Measurements from ENCODE around the gene TXLNB.
"Not testable (repeated sequence)": the region's sequence is repeated elsewhere in the genome, so short reads cannot be mapped to it uniquely, and the experiment has no call there.

Gene TXLNB

DNA sequence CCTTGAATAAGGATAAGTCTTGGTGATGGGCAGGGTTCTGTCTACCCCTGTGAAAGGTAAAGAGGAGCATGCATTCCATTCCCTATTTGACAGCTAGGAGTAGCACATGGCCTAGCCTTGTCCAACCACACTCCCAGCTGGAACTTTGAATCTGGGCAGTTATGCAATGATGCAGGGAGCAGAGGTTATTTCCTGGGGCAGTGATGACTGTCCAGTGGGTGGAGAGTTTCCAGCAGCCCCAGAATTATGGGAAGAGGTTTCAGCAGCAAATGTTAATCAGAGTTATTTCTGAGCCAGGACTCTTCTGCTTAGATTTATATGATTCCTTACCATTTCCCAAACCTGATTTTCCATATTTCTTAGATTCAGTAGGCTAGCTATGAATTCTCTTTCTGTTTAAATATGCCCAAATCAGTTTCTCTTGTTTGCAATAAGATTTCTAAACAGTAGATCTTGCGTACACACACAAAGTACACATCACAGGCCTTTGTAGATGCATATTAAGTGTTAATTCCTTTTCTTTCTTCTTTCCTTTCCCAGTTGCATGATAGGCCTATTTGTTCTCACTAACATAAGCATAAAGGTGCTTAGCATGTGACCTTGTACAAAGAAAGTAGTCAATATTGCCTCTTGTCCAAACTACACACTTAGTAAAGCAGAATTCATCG, 17.3 kb upstream of the TXLNB start:
- H3K9me3 ChIP-seq (ENCODE audit: control insufficient read depth, low read length), result no peaks in the 10 kb centered on the region
- H3K27ac ChIP-seq (ENCODE audit: low read depth, low read length, severe bottlenecking), result no peak overlapping the region
- H3K4me3 ChIP-seq (ENCODE audit: extremely low read depth, insufficient read depth, low read length, poor library complexity, severe bottlenecking), result no peak overlapping the region
- WGBS, 2 experiments (ENCODE audit: insufficient coverage in 2 of 2), result 67 to 83% methylated on average over 1 of the region's 2 CpGs
- no peaks in the 10 kb centered on the region for H3K4me1 ChIP-seq (ENCODE audit: control insufficient read depth, insufficient read depth, low read length, poor library complexity, severe bottlenecking)
- H3K36me3 ChIP-seq (ENCODE audit: control insufficient read depth, insufficient read depth, low read length), result no peaks in the 10 kb centered on the region

DNA sequence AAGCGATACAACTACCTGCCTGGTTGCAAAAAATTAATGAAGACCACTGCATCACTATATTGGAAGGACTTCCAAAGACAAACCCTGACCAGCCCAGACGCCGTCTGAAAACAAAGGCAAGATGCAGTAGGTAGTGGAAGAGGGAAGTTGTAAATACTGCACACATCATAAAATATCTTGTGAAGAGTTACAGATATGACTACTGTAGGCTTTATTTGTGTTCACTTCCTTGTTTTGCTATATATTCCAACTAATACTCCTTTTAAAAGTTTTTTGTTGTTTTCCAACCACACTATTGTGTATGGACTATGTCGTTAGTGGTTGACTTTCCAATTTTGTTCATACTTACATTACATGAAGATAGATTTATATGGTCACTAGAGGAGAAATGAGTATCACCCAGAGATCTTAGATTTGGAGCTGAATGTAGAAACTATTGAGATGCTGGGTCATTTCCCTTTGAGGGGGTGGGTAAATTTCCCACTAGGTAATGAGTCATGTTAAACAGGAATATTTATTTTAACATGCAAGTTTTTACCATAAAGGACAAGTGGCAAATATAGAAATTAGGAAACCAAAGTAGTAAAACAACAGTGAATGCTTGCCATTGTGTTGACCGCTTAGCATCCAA, 16.6 kb upstream of the TXLNB start:
- WGBS, 2 experiments (ENCODE audit: insufficient coverage in 2 of 2), result 100% methylated on average over 1 to 2 of the region's 5 CpGs
- Histone ChIP-seq H3K27ac (ENCODE audit: low read depth, low read length, severe bottlenecking) (no peak overlapping the region), H3K36me3 (ENCODE audit: control insufficient read depth, insufficient read depth, low read length) (no peaks in the 10 kb centered on the region), H3K4me1 (ENCODE audit: control insufficient read depth, insufficient read depth, low read length, poor library complexity, severe bottlenecking) (no peaks in the 10 kb centered on the region), H3K9me3 (ENCODE audit: control insufficient read depth, low read length) (no peaks in the 10 kb centered on the region), H3K4me3 (ENCODE audit: extremely low read depth, insufficient read depth, low read length, poor library complexity, severe bottlenecking) (no peak overlapping the region)

DNA sequence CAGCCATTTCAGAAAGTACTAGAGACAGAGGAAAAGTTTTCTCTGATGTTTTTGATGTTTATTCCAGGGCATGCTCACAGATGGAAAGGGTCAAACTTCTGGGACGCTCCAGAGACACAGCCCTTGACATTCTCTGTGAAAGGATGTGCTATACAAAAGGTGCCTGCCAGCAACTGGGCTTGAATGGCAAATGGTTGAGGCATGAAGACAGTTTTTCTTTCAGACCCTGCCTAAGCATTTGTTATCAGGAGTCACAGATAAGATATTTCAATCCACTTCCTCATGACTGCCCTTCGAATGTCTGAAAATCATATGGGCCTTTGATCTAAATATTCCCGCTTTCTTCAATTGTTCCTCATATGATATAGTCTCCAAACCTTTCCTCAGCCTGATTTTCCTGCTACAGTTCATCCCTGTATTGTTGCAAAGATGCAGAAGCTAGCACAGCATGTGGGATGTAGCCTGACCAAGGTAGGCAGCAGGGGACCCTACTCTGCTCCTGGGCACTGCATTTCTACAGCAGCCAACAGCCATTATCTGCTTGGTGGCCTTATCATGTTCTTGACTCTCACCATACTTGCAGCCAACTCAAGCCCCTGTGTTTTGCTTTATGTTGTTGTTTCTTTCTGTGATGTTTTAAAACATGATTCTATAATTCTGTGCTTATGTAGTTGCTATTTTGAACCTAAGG, 14.6 kb upstream of the TXLNB start:
- 84 to 87% methylated on average over 3 of the region's 3 CpGs for WGBS, 2 experiments (ENCODE audit: insufficient coverage in 2 of 2)
- Histone ChIP-seq H3K36me3 (ENCODE audit: control insufficient read depth, insufficient read depth, low read length) (no peaks in the 10 kb centered on the region), H3K27ac (ENCODE audit: low read depth, low read length, severe bottlenecking) (no peak overlapping the region), H3K9me3 (ENCODE audit: control insufficient read depth, low read length) (no peaks in the 10 kb centered on the region), H3K4me1 (ENCODE audit: control insufficient read depth, insufficient read depth, low read length, poor library complexity, severe bottlenecking) (no peaks in the 10 kb centered on the region), H3K4me3 (ENCODE audit: extremely low read depth, insufficient read depth, low read length, poor library complexity, severe bottlenecking) (no peak overlapping the region)

DNA sequence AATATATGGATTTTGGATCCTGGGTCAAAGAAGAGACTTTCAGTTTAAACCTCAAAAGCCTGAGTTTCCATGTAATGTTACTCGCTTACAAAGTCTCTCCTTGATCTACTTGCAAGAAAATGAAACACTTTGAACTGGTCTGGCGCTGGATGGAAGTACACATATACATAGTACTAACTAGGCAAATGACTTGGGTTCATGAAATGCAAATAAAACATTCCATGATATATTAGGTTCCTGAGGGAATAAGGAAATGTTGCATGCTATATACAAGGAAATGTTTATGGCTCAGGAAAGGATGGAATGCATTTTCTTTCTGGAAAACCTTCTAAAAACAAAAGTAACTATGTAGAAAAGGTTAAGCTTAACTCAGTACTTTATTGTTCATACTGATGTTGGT, 11.4 kb upstream of the TXLNB start:
- Histone ChIP-seq H3K4me1 (ENCODE audit: control insufficient read depth, insufficient read depth, low read length, poor library complexity, severe bottlenecking) (no peaks in the 10 kb centered on the region), H3K4me3 (ENCODE audit: extremely low read depth, insufficient read depth, low read length, poor library complexity, severe bottlenecking) (no peak overlapping the region), H3K36me3 (ENCODE audit: control insufficient read depth, insufficient read depth, low read length) (no peaks in the 10 kb centered on the region), H3K27ac (ENCODE audit: low read depth, low read length, severe bottlenecking) (no peak overlapping the region), H3K9me3 (ENCODE audit: control insufficient read depth, low read length) (no peaks in the 10 kb centered on the region)
- WGBS, 2 experiments (ENCODE audit: insufficient coverage in 2 of 2), result no CpG with 5 or more reads among the region's 2 CpGs

DNA sequence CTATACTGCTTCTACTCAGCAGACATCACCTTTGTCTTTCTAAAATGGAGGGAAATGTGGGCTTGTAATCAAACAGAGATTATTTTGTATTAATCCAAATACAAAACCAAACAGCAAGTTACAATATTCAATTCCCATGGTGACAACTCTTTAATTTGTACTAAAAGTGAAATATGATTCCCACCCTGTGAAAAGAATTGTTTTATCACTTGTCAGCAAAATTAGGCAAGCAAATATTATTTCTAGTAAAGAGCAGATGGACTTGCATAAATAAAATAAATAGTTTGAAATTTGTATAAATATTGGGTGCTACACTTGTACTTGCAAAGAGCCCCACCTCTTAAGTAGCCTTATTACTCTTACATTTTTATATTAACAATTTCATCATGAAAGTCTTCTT, 6.1 kb upstream of the TXLNB start:
- Histone ChIP-seq H3K4me1 (ENCODE audit: control insufficient read depth, insufficient read depth, low read length, poor library complexity, severe bottlenecking) (no peaks in the 10 kb centered on the region), H3K27ac (ENCODE audit: low read depth, low read length, severe bottlenecking) (no peak overlapping the region), H3K9me3 (ENCODE audit: control insufficient read depth, low read length) (no peaks in the 10 kb centered on the region), H3K4me3 (ENCODE audit: extremely low read depth, insufficient read depth, low read length, poor library complexity, severe bottlenecking) (no peak overlapping the region), H3K36me3 (ENCODE audit: control insufficient read depth, insufficient read depth, low read length) (no peaks in the 10 kb centered on the region)

DNA sequence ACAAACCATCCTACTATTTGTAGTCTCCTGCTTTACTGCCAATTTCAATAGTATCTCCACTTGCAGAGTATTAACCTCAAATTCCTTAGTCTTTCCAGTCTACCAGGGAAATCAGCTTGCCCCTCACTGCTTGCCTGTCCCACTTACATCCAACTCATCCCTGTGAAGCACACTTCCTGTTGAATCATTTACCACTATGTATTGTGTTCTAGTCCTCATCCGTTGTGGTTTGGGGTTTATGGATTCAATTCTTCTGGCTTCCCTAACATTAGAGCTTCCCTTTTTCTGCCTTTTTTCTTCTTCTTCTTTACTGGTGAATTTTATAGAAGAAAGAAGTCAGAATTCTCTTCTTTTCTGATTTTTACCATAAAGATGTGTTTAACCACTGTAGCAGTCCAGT, 5.1 kb upstream of the TXLNB start:
- H3K4me1 ChIP-seq (ENCODE audit: control insufficient read depth, insufficient read depth, low read length, poor library complexity, severe bottlenecking), result peaks cover 3% of the 10 kb centered on the region
- no CpG with 5 or more reads among the region's 1 CpG for WGBS, 2 experiments (ENCODE audit: insufficient coverage in 2 of 2)
- no peaks in the 10 kb centered on the region for H3K9me3 ChIP-seq (ENCODE audit: control insufficient read depth, low read length)
- H3K36me3 ChIP-seq (ENCODE audit: control insufficient read depth, insufficient read depth, low read length), result no peaks in the 10 kb centered on the region
- H3K4me3 ChIP-seq (ENCODE audit: extremely low read depth, insufficient read depth, low read length, poor library complexity, severe bottlenecking), result no peak overlapping the region
- H3K27ac ChIP-seq (ENCODE audit: low read depth, low read length, severe bottlenecking), result no peak overlapping the region

DNA sequence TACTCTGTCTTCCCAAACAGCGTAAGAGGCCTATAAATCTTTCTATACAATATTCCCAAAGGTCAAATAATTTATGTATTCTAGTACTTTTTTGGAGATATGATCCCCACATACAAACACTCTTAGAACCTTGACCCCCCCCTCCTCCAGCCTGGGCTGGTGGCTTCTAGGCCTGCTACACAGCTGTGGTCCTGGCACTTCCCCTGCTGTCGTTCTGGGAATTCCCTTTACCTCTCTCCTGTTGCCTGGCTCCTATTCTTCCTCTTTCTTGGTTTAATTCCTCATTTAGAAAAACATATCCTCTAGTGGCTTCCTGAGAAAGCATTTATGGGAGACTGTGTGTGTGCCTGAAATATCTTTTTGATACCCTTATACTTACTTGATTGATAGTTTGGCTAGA, 4.1 kb upstream of the TXLNB start:
- Histone ChIP-seq H3K36me3 (ENCODE audit: control insufficient read depth, insufficient read depth, low read length) (no peaks in the 10 kb centered on the region), H3K27ac (ENCODE audit: low read depth, low read length, severe bottlenecking) (no peak overlapping the region), H3K9me3 (ENCODE audit: control insufficient read depth, low read length) (no peaks in the 10 kb centered on the region), H3K4me3 (ENCODE audit: extremely low read depth, insufficient read depth, low read length, poor library complexity, severe bottlenecking) (no peak overlapping the region), H3K4me1 (ENCODE audit: control insufficient read depth, insufficient read depth, low read length, poor library complexity, severe bottlenecking) (peaks cover 9% of the 10 kb centered on the region)
- WGBS, 2 experiments (ENCODE audit: insufficient coverage in 2 of 2), result 86% methylated on average over 1 of the region's 2 CpGs; no CpG with 5 or more reads in 1 of the 2 experiments

DNA sequence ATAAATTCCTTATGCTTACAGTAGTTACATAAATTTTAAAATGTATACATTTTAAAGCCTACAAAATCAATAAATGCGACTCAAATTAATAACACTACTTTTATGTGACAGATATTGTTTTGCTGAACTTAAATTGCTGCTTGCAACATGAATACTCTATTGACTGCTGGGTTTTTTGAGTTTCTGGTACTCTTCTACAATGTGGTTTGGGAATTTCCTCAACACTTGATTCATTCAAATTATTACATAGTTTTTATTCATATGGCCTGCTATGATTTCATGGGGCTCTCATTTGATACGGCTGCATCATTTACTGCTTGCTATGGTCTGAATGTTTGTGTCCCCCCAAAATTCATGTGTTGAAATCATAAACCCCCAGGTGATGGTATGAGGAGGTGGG, 2.3 kb upstream of the TXLNB start:
- no peak overlapping the region for H3K4me3 ChIP-seq (ENCODE audit: extremely low read depth, insufficient read depth, low read length, poor library complexity, severe bottlenecking)
- H3K9me3 ChIP-seq (ENCODE audit: control insufficient read depth, low read length), result no peaks in the 10 kb centered on the region
- H3K36me3 ChIP-seq (ENCODE audit: control insufficient read depth, insufficient read depth, low read length), result no peaks in the 10 kb centered on the region
- H3K4me1 ChIP-seq (ENCODE audit: control insufficient read depth, insufficient read depth, low read length, poor library complexity, severe bottlenecking), result peaks cover 16% of the 10 kb centered on the region
- WGBS, 2 experiments (ENCODE audit: insufficient coverage in 2 of 2), result no CpG with 5 or more reads among the region's 2 CpGs
- H3K27ac ChIP-seq (ENCODE audit: low read depth, low read length, severe bottlenecking), result no peak overlapping the region

DNA sequence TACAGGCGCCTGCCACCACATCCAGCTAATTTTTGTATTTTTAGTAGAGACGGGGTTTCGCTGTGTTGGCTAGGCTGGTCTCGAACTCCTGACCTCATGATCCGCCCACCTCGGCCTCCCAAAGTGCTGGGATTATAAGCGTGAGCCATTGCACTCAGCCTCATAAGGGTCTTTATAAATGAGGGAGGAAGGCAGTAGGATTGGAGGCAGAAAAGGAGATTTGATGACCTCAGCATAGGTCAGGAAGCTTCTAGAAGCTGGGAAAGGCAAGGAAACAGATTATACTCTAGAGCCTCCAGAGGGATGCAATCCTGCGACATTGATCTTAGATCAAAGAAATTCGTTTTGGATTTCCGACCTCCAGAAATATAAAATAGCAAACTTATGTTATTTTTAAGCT, 1.4 kb upstream of the TXLNB start:
- not testable (repeated sequence) for H3K4me3 ChIP-seq (ENCODE audit: extremely low read depth, insufficient read depth, low read length, poor library complexity, severe bottlenecking); H3K36me3 ChIP-seq (ENCODE audit: control insufficient read depth, insufficient read depth, low read length); H3K27ac ChIP-seq (ENCODE audit: low read depth, low read length, severe bottlenecking); H3K9me3 ChIP-seq (ENCODE audit: control insufficient read depth, low read length)
- 82 to 92% methylated on average over 6 to 7 of the region's 10 CpGs for WGBS, 2 experiments (ENCODE audit: insufficient coverage in 2 of 2)
- peaks cover 16% of the 10 kb centered on the region for H3K4me1 ChIP-seq (ENCODE audit: control insufficient read depth, insufficient read depth, low read length, poor library complexity, severe bottlenecking)

DNA sequence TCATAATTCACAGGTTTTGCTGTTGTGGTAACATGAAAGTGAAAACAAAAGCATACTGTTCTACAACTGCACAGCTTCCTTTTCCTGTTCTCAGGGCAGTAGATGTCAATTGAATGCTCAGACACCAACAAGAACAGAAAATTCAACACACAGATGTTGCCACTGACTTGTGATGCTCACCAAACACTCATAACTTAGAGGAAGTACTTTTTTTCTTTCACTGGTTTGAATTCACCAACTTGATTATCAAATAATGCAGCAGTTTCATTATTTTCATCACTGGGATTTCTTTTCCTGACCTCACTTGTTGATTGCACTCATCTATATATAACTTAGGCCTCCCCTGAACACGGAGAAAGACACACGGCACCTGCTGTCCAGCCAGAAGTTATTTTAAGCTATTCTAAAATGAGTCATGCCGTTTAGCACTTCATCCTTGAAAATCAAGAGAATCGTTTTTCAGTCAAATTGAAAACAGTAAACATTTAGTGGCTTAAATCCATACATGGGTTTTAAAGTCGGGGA, 949 bp downstream of the TXLNB start:
- Histone ChIP-seq H3K9me3 (ENCODE audit: control insufficient read depth, low read length) (no peaks in the 10 kb centered on the region), H3K4me1 (ENCODE audit: control insufficient read depth, insufficient read depth, low read length, poor library complexity, severe bottlenecking) (peaks cover 16% of the 10 kb centered on the region), H3K27ac (ENCODE audit: low read depth, low read length, severe bottlenecking) (peak overlapping the region; percentile 59), H3K36me3 (ENCODE audit: control insufficient read depth, insufficient read depth, low read length) (no peaks in the 10 kb centered on the region), H3K4me3 (ENCODE audit: extremely low read depth, insufficient read depth, low read length, poor library complexity, severe bottlenecking) (no peak overlapping the region)
- 73 to 84% methylated on average over 3 of the region's 5 CpGs for WGBS, 2 experiments (ENCODE audit: insufficient coverage in 2 of 2)

DNA sequence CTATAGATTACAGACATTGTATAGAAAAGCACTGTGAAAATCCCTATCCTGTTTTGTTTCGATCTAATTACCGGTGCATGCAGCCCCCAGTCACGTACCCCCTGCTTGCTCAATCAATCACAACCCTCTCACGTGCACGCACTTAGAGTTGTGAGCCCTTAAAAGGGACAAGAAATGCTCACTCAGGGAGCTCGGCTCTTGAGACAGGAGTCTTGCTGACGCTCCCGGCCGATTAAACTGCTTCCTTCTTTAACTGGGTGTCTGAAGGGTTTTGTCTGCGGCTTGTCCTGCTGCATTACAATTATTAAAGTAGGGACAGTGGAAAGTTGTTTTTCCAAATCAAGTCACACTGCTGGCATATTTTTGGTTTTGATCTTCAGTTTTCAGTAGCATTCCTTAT, 2.6 kb downstream of the TXLNB start:
- Histone ChIP-seq H3K36me3 (ENCODE audit: control insufficient read depth, insufficient read depth, low read length) (no peaks in the 10 kb centered on the region), H3K9me3 (ENCODE audit: control insufficient read depth, low read length) (no peaks in the 10 kb centered on the region), H3K4me1 (ENCODE audit: control insufficient read depth, insufficient read depth, low read length, poor library complexity, severe bottlenecking) (peaks cover 16% of the 10 kb centered on the region), H3K4me3 (ENCODE audit: extremely low read depth, insufficient read depth, low read length, poor library complexity, severe bottlenecking) (no peak overlapping the region), H3K27ac (ENCODE audit: low read depth, low read length, severe bottlenecking) (no peak overlapping the region)
- WGBS, 2 experiments (ENCODE audit: insufficient coverage in 2 of 2), result 90 to 95% methylated on average over 9 to 10 of the region's 10 CpGs

Measured in mesodermal cell (in vitro differentiated cells).